OCI-LY3 (cell line): ENCODE data around the gene EID2.

ENCODE experiments used
- EZH2phosphoT487 ChIP-seq: fragments of 200-600 bp; shearing (Covaris generic); IDR thresholded peaks from 2 replicates; pipeline ENCODE4 v1.6.1; 2018; ENCODE audit warnings: antibody characterized with exemption, mixed run types, low read depth
- TF ChIP-seq, protein P1 (sequence below): fragments of 200-600, 300-600 bp; sonication (generic); IDR thresholded peaks from 2 replicates; pipeline ENCODE4 v1.5.1; 2014; ENCODE audit warnings: antibody characterized with exemption, low read length, low read depth

DNA sequence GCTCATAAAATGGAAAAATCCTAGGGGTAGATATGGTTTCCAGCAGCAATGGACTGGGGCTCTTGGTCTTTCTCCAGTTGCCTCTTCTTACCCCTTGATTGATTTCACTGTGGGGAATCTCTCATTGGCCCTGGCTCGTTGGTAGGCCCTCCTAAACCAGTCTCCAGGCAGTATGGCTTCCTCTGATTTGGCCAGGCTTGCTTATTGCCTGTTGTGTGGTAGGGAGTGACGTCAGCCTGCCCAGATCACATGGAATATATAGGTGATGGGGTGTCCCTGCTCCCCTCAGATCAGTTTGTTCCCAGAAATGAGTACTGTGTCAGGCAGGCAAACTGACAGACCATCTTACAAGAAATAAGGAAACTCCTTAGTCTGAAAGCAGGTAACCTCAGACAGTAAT, 30.7 kb downstream of the EID2 start:
- TF ChIP-seq, protein P1, sequence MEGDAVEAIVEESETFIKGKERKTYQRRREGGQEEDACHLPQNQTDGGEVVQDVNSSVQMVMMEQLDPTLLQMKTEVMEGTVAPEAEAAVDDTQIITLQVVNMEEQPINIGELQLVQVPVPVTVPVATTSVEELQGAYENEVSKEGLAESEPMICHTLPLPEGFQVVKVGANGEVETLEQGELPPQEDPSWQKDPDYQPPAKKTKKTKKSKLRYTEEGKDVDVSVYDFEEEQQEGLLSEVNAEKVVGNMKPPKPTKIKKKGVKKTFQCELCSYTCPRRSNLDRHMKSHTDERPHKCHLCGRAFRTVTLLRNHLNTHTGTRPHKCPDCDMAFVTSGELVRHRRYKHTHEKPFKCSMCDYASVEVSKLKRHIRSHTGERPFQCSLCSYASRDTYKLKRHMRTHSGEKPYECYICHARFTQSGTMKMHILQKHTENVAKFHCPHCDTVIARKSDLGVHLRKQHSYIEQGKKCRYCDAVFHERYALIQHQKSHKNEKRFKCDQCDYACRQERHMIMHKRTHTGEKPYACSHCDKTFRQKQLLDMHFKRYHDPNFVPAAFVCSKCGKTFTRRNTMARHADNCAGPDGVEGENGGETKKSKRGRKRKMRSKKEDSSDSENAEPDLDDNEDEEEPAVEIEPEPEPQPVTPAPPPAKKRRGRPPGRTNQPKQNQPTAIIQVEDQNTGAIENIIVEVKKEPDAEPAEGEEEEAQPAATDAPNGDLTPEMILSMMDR = no peak
- TF ChIP-seq EZH2phosphoT487 = no peak
